GM23338 (cell line): ENCODE measurements around the gene CENPP. TPM values are rescaled to one million over a fixed set of nuclear protein-coding genes. Genes with fewer than 3 reads are reported as not detected.

ENCODE experiments used
- ATAC-seq: fragments of 200-7000 bp; cut with Tn5 transposase; 3 replicates; pipeline ENCODE4 v1.9.1; 2020
- DNase-seq: peaks from one replicate; pipeline ENCODE4 v3.0.0-alpha.2; 2015; ENCODE audit warnings: low spot score
- H2AFZ ChIP-seq: fragments of 200-600 bp; sonication (generic); 2 replicates; pipeline ENCODE4 v1.8.0; 2016; ENCODE audit warnings: antibody characterized with exemption, mild to moderate bottlenecking, moderate library complexity
- H3F3A ChIP-seq: fragments of 200-600 bp; sonication (generic); replicated peaks from 2 replicates; pipeline ENCODE4 v1.8.0; 2017; ENCODE audit warnings: antibody characterized with exemption, mixed run types, low read depth
- H3K27ac ChIP-seq: fragments of 200-600 bp; sonication (generic); 2 replicates; pipeline ENCODE4 v1.6.1; 2016; ENCODE audit warnings: low read depth
- H3K27me3 ChIP-seq: fragments of 200-600 bp; sonication (generic); 2 replicates; pipeline ENCODE4 v1.8.0; 2016; ENCODE audit warnings: mild to moderate bottlenecking, mixed run types, moderate library complexity; ENCODE audit not compliant: insufficient read depth
- H3K36me3 ChIP-seq: fragments of 200-600 bp; sonication (generic); 2 replicates; pipeline ENCODE4 v1.8.0; 2016; ENCODE audit warnings: mild to moderate bottlenecking; ENCODE audit not compliant: insufficient read depth
- H3K4me1 ChIP-seq: fragments of 200-600 bp; sonication (generic); 2 replicates; pipeline ENCODE4 v1.8.0; 2016; ENCODE audit warnings: mild to moderate bottlenecking, moderate library complexity; ENCODE audit not compliant: insufficient read depth
- H3K4me2 ChIP-seq: fragments of 200-600 bp; sonication (generic); 2 replicates; pipeline ENCODE4 v1.7.1; 2017; ENCODE audit warnings: mixed run types
- H3K4me3 ChIP-seq: fragments of 200-600 bp; sonication (generic); 2 replicates; pipeline ENCODE4 v1.6.1; 2016; ENCODE audit warnings: mixed run types
- H3K79me2 ChIP-seq: fragments of 200-600 bp; sonication (generic); replicated peaks from 2 replicates; pipeline ENCODE4 v1.8.0; 2017; ENCODE audit warnings: mild to moderate bottlenecking; ENCODE audit not compliant: insufficient read depth
- H3K9me2 ChIP-seq: fragments of 200-600 bp; sonication (generic); 2 replicates; pipeline ENCODE4 v1.8.0; 2017; ENCODE audit not compliant: insufficient read depth
- H4K20me1 ChIP-seq: fragments of 200-600 bp; sonication (generic); replicated peaks from 2 replicates; pipeline ENCODE4 v1.8.0; 2017; ENCODE audit warnings: mild to moderate bottlenecking; ENCODE audit not compliant: insufficient read depth
- H3K27ac Mint-ChIP-seq: 2 replicates; pipeline ENCODE4 v1.8.0; 2020; ENCODE audit warnings: inconsistent platforms, mild to moderate bottlenecking, moderate library complexity, mixed read lengths
- H3K27me3 Mint-ChIP-seq: 3 replicates; pipeline ENCODE4 v1.8.0; 2022; ENCODE audit warnings: low read depth, mild to moderate bottlenecking, moderate library complexity, mixed read lengths, inconsistent platforms; ENCODE audit not compliant: insufficient read depth, poor library complexity
- H3K36me3 Mint-ChIP-seq: 3 replicates; pipeline ENCODE4 v1.8.0; 2021; ENCODE audit warnings: low read depth, mild to moderate bottlenecking, inconsistent platforms, moderate library complexity, mixed read lengths
- H3K4me1 Mint-ChIP-seq: 3 replicates; pipeline ENCODE4 v1.8.0; 2020; ENCODE audit warnings: mild to moderate bottlenecking, inconsistent platforms, mixed read lengths
- H3K4me3 Mint-ChIP-seq: 3 replicates; pipeline ENCODE4 v1.8.0; 2021; ENCODE audit warnings: moderate library complexity, mild to moderate bottlenecking, inconsistent platforms, mixed read lengths
- H3K9me3 Mint-ChIP-seq: 3 replicates; pipeline ENCODE4 v1.8.0; 2020; ENCODE audit warnings: moderate library complexity, mild to moderate bottlenecking, inconsistent platforms, mixed read lengths
- ETS1 ChIP-seq: IDR thresholded peaks from 2 replicates; pipeline ENCODE4 v1.6.1; 2016; ENCODE audit warnings: antibody characterized with exemption
- EZH2 ChIP-seq: fragments of 200-600 bp; sonication (generic); IDR thresholded peaks from one replicate; pipeline ENCODE4 v1.8.0; 2017; ENCODE audit warnings: antibody characterized with exemption, mild to moderate bottlenecking, low read depth; ENCODE audit not compliant: unreplicated experiment
- NANOG ChIP-seq: IDR thresholded peaks from 2 replicates; pipeline ENCODE4 v1.6.1; 2016; ENCODE audit warnings: antibody characterized with exemption, borderline replicate concordance
- STAT1 ChIP-seq: IDR thresholded peaks from one replicate; pipeline ENCODE4 v1.6.1; 2016; ENCODE audit warnings: antibody characterized with exemption; ENCODE audit not compliant: unreplicated experiment
- ZNF114 ChIP-seq: fragments of 250-450 bp; sonication (Bioruptor Pico); IDR thresholded peaks from 2 replicates; pipeline ENCODE4 v1.5.0; 2020; ENCODE audit warnings: mild to moderate bottlenecking, moderate library complexity
- ZNF462 ChIP-seq: fragments of 250-450 bp; sonication (Bioruptor Pico); IDR thresholded peaks from 2 replicates; pipeline ENCODE4 v1.5.0; 2020; ENCODE audit warnings: mild to moderate bottlenecking, moderate library complexity
- polyA plus RNA-seq: library from polyadenylated mRNA; unstranded; fragments of >200 nt; fragmentation: Nextera tagmentation; extraction: Ambion mirVana; gene quantifications from 2 replicates; pipeline ENCODE4 v1.2.1, GENCODE V29; 2016
- total RNA-seq: library from RNA; depleted of rRNA; stranded (reverse); fragments of >200 nt; shearing (Covaris generic); gene quantifications from 2 replicates; pipeline ENCODE4 v1.2.3, GENCODE V29; 2014

The CENPP gene
- total and polyA plus RNA-seq, 2 experiments from 2014 or later, result 11.0 to 12.6 TPM

GRCh38 chr9:92608909-92609445 lies 283.2 kb downstream of the CENPP start (continued):
- TF ChIP-seq ZNF462 (CRISPR knock-in tag), result no peak

- Mint-ChIP-seq H3K4me3 (no peak overlapping the region), H3K9me3 (no peaks in the 10 kb centered on the region; the same call in 2 of the 3 replicates), H3K27me3 (peaks cover 3% of the 10 kb centered on the region), H3K27ac (peak overlapping the region; percentile 72), H3K4me1 (no peaks in the 10 kb centered on the region), H3K36me3 (peaks cover 20% of the 10 kb centered on the region)
- Histone ChIP-seq H3K27me3 (no peaks in the 10 kb centered on the region), H3F3A (no peaks in the 10 kb centered on the region), H3K4me1 (no peaks in the 10 kb centered on the region), H4K20me1 (no peaks in the 10 kb centered on the region), H3K27ac (no peak overlapping the region), H3K4me3 (no peak overlapping the region), H3K4me2 (no peak overlapping the region), H3K36me3 (no peaks in the 10 kb centered on the region; the same call in 1 of the 2 replicates), H2AFZ (no peak overlapping the region), H3K79me2 (no peaks in the 10 kb centered on the region), H3K9me2 (no peaks in the 10 kb centered on the region; the same call in 1 of the 2 replicates)
- no peak for ATAC-seq
- no peak for DNase-seq
- no peak for TF ChIP-seq NANOG
- no peak for TF ChIP-seq ETS1
- no peak for TF ChIP-seq STAT1
- TF ChIP-seq ZNF114 (CRISPR knock-in tag), result no peak
- no peak for TF ChIP-seq ZNF462 (CRISPR knock-in tag)
- no peak for TF ChIP-seq EZH2
Observed at GRCh38 chr9:92610470-92611420, 285.0 kb downstream of the CENPP start.
